Right lobe of liver (tissue), 4 donors: ENCODE measurements around the gene TNFRSF4.

Source experiments
- POLR2A ChIP-seq: fragments of 450-650 bp; IDR thresholded peaks from one replicate; pipeline ENCODE4 v1.6.1; 2017; ENCODE audit warnings: antibody characterized with exemption, mild to moderate bottlenecking
- TF ChIP-seq, protein P1 (sequence below), 4 donors: fragments of 200-600 bp in 3 of 4; fragments of 450-650 bp in 1 of 4; IDR thresholded peaks; one replicate each; pipeline versions ENCODE4 v1.5.1 to v1.8.0; 2016 to 2022; ENCODE audit warnings: antibody characterized with exemption in 4 of 4, mild to moderate bottlenecking in 2 of 4
- donor health status: DM: no; HTN: no; CAD: no.
- donor health status: DM: no; HTN: no; CAD: no.
- donor health status: DM: no; HTN: yes; CAD: no.

DNA sequence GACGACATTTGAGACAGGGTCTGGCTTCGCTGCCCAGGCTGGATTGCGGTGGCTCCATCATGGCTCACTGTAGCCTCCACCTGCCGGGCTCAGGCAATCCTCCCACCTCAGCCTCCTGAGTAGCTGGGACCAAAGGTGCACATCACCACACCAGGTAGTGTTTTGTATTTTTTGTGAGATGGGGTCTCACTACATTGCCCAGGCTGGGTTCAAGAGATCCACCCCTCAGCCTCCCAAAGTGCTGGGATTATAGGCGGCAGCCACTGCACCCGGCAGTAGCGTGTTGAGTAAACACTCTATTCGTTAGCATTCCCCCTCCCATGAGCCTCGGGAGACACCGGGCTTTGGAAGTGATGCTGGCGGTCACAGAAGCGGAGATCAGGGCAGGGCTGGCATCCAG is 39.4 kb upstream of the TNFRSF4 start:
- TF ChIP-seq, protein P1, sequence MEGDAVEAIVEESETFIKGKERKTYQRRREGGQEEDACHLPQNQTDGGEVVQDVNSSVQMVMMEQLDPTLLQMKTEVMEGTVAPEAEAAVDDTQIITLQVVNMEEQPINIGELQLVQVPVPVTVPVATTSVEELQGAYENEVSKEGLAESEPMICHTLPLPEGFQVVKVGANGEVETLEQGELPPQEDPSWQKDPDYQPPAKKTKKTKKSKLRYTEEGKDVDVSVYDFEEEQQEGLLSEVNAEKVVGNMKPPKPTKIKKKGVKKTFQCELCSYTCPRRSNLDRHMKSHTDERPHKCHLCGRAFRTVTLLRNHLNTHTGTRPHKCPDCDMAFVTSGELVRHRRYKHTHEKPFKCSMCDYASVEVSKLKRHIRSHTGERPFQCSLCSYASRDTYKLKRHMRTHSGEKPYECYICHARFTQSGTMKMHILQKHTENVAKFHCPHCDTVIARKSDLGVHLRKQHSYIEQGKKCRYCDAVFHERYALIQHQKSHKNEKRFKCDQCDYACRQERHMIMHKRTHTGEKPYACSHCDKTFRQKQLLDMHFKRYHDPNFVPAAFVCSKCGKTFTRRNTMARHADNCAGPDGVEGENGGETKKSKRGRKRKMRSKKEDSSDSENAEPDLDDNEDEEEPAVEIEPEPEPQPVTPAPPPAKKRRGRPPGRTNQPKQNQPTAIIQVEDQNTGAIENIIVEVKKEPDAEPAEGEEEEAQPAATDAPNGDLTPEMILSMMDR (IDR thresholded peaks at IDR 0.05): no peak
- no peak for TF ChIP-seq POLR2A
